Parathyroid adenoma (tissue), 2 donors: ENCODE results near the gene COL15A1.
A peak's percentile ranks its signal among the peaks of the same experiment; 100 is the strongest.

Source experiments
- H2AFZ ChIP-seq: fragments of 300-600 bp; sonication (generic); one replicate; pipeline ENCODE4 v1.7.0; 2017; ENCODE audit warnings: antibody characterized with exemption, mild to moderate bottlenecking
- H3K27ac ChIP-seq: fragments of 300-600 bp; sonication (generic); one replicate; pipeline ENCODE4 v1.7.0; 2017
- H3K27me3 ChIP-seq: fragments of 300-600 bp; sonication (generic); one replicate; pipeline ENCODE4 v1.7.0; 2017; ENCODE audit warnings: low read length; ENCODE audit not compliant: control insufficient read depth, insufficient read depth
- H3K36me3 ChIP-seq: fragments of 300-600 bp; sonication (generic); one replicate; pipeline ENCODE4 v1.7.0; 2017; ENCODE audit warnings: low read length; ENCODE audit not compliant: control insufficient read depth, insufficient read depth
- H3K4me1 ChIP-seq: fragments of 300-600 bp; sonication (generic); one replicate; pipeline ENCODE4 v1.7.0; 2017; ENCODE audit warnings: control low read depth
- H3K4me2 ChIP-seq: fragments of 300-600 bp; sonication (generic); one replicate; pipeline ENCODE4 v1.7.0; 2017; ENCODE audit warnings: low read length
- H3K4me3 ChIP-seq: fragments of 300-600 bp; sonication (generic); one replicate; pipeline ENCODE4 v1.7.0; 2017; ENCODE audit warnings: low read depth, low read length
- H3K79me2 ChIP-seq: fragments of 300-600 bp; sonication (generic); one replicate; pipeline ENCODE4 v1.7.0; 2017; ENCODE audit warnings: control low read depth
- H3K9ac ChIP-seq: fragments of 300-600 bp; sonication (generic); one replicate; pipeline ENCODE4 v1.7.0; 2017; ENCODE audit warnings: mild to moderate bottlenecking
- H3K9me3 ChIP-seq: fragments of 300-600 bp; sonication (generic); one replicate; pipeline ENCODE4 v1.7.0; 2017; ENCODE audit warnings: low read length; ENCODE audit not compliant: control insufficient read depth
- CTCF ChIP-seq: fragments of 300-600 bp; sonication (generic); IDR thresholded peaks from one replicate; pipeline ENCODE4 v1.7.0; 2017; ENCODE audit warnings: antibody characterized with exemption, mild to moderate bottlenecking
- donor health status: primary hyperparathyroidism.

The COL15A1 gene

GRCh38 chr9:98944734-98945074 lies 997 bp downstream of the COL15A1 start:
- H2AFZ ChIP-seq, result no peak overlapping the region
- no peaks in the 10 kb centered on the region for H3K36me3 ChIP-seq
- no peaks in the 10 kb centered on the region for H3K79me2 ChIP-seq
- H3K9ac ChIP-seq, result no peak overlapping the region
- H3K4me1 ChIP-seq, result no peaks in the 10 kb centered on the region
- H3K27ac ChIP-seq, result no peak overlapping the region
- no peaks in the 10 kb centered on the region for H3K9me3 ChIP-seq
- TF ChIP-seq CTCF, result no peak
- H3K4me3 ChIP-seq, result peak overlapping the region; percentile 43
- peak overlapping the region; percentile 59 for H3K4me2 ChIP-seq
- H3K27me3 ChIP-seq, result peaks cover 4% of the 10 kb centered on the region

GRCh38 chr9:98949565-98949964 lies 5.9 kb downstream of the COL15A1 start:
- Histone ChIP-seq H3K9me3 (no peaks in the 10 kb centered on the region), H2AFZ (no peak overlapping the region), H3K27ac (no peak overlapping the region), H3K79me2 (no peaks in the 10 kb centered on the region), H3K4me2 (no peak overlapping the region), H3K4me1 (no peaks in the 10 kb centered on the region), H3K9ac (no peak overlapping the region), H3K36me3 (no peaks in the 10 kb centered on the region), H3K27me3 (no peaks in the 10 kb centered on the region), H3K4me3 (no peak overlapping the region)
- no peak for TF ChIP-seq CTCF

- Histone ChIP-seq H3K36me3 (no peaks in the 10 kb centered on the region), H3K4me3 (no peak overlapping the region), H3K27me3 (no peaks in the 10 kb centered on the region), H3K9ac (no peak overlapping the region), H3K79me2 (no peaks in the 10 kb centered on the region), H3K27ac (no peak overlapping the region), H3K9me3 (no peaks in the 10 kb centered on the region), H3K4me1 (no peaks in the 10 kb centered on the region), H3K4me2 (no peak overlapping the region), H2AFZ (no peak overlapping the region)
- no peak for TF ChIP-seq CTCF
Observed at GRCh38 chr9:98950262-98950661, 6.6 kb downstream of the COL15A1 start.

- no peaks in the 10 kb centered on the region for H3K27me3 ChIP-seq
- H3K4me2 ChIP-seq, result no peak overlapping the region
- H3K79me2 ChIP-seq, result no peaks in the 10 kb centered on the region
- no peak overlapping the region for H3K4me3 ChIP-seq
- no peaks in the 10 kb centered on the region for H3K9me3 ChIP-seq
- H3K36me3 ChIP-seq, result no peaks in the 10 kb centered on the region
- no peaks in the 10 kb centered on the region for H3K4me1 ChIP-seq
- no peak overlapping the region for H2AFZ ChIP-seq
- H3K27ac ChIP-seq, result no peak overlapping the region
- no peak for TF ChIP-seq CTCF
- no peak overlapping the region for H3K9ac ChIP-seq
Observed at GRCh38 chr9:98951967-98952366, 8.3 kb downstream of the COL15A1 start.

- H3K79me2 ChIP-seq, result no peaks in the 10 kb centered on the region
- H3K9ac ChIP-seq, result no peak overlapping the region
- H2AFZ ChIP-seq, result no peak overlapping the region
- H3K27ac ChIP-seq, result no peak overlapping the region
- TF ChIP-seq CTCF, result no peak
- no peaks in the 10 kb centered on the region for H3K27me3 ChIP-seq
- H3K4me2 ChIP-seq, result no peak overlapping the region
- no peaks in the 10 kb centered on the region for H3K9me3 ChIP-seq
- no peak overlapping the region for H3K4me3 ChIP-seq
- no peaks in the 10 kb centered on the region for H3K4me1 ChIP-seq
- H3K36me3 ChIP-seq, result no peaks in the 10 kb centered on the region
Observed at GRCh38 chr9:98953581-98954243, 10.0 kb downstream of the COL15A1 start.
